ENCODE data around the gene LYPLA2. TPM values are rescaled to one million over a fixed set of nuclear protein-coding genes. Genes with fewer than 3 reads are reported as not detected.

LYPLA2 gene
- total and polyA plus RNA-seq, 2 experiments from 2014 or later: 102 to 204 TPM

DNA sequence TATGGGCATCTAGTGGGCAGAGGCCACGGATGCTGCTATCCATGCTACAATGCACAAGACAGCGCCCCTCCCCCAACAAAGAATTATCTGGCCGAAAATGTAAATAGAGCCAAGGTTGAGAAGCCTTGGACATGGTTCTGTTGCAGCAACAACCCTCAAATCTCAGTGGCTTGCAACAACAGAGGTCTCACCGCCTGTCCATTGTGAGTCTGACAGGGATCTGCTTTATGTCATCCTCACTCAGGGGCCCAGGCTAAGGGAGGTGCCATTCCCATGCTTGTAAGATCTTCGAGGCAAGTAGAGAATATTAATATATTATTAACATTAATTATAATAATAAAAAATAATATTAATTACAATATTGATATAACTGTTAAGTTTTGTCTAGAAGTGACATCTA is 22.2 kb upstream of the LYPLA2 start:
- H3K27ac ChIP-seq (ENCODE audit: low read depth): no peak overlapping the region
- ATAC-seq: no peak
- H3K36me3 Mint-ChIP-seq (ENCODE audit: low read depth): peaks cover 17% of the 10 kb centered on the region; the same call in 2 of the 3 replicates
- H3K4me1 ChIP-seq (ENCODE audit: insufficient read depth): no peaks in the 10 kb centered on the region
- no peak overlapping the region for H3K4me2 ChIP-seq
- H3K27ac Mint-ChIP-seq: no peak overlapping the region
- TF ChIP-seq STAT1 (IDR thresholded peaks at IDR 0.05; ENCODE audit: unreplicated experiment) (no peak), JUNB (IDR thresholded peaks at IDR 0.05; ENCODE audit: unreplicated experiment) (no peak)
- H3K27me3 ChIP-seq (ENCODE audit: insufficient read depth): no peaks in the 10 kb centered on the region
- no peaks in the 10 kb centered on the region for H3K9me2 ChIP-seq (ENCODE audit: insufficient read depth)
- no peak for DNase-seq (ENCODE audit: low spot score)
- no peaks in the 10 kb centered on the region; the same call in 1 of the 2 replicates for H4K20me1 ChIP-seq (replicated peaks; ENCODE audit: insufficient read depth)
- H3K79me2 ChIP-seq (replicated peaks; ENCODE audit: insufficient read depth): peaks cover 3% of the 10 kb centered on the region; the same call in 1 of the 2 replicates
- H2AFZ ChIP-seq: no peak overlapping the region
- H3K4me3 Mint-ChIP-seq: no peak overlapping the region
- H3K36me3 ChIP-seq (ENCODE audit: insufficient read depth): peaks cover 5% of the 10 kb centered on the region
- no peaks in the 10 kb centered on the region for H3K9me3 Mint-ChIP-seq
- H3K27me3 Mint-ChIP-seq (ENCODE audit: insufficient read depth, low read depth, poor library complexity): no peaks in the 10 kb centered on the region
- H3F3A ChIP-seq (replicated peaks; ENCODE audit: low read depth): 0 out of 2 replicates have a peak, but pooled peaks cover 2% of the 10 kb centered on the region
- no peak overlapping the region for H3K4me3 ChIP-seq
- H3K4me1 Mint-ChIP-seq: no peaks in the 10 kb centered on the region

GRCh38 chr1:23772049-23772853 is 18.7 kb upstream of the LYPLA2 start:
- no peak overlapping the region for H3K4me2 ChIP-seq

DNA sequence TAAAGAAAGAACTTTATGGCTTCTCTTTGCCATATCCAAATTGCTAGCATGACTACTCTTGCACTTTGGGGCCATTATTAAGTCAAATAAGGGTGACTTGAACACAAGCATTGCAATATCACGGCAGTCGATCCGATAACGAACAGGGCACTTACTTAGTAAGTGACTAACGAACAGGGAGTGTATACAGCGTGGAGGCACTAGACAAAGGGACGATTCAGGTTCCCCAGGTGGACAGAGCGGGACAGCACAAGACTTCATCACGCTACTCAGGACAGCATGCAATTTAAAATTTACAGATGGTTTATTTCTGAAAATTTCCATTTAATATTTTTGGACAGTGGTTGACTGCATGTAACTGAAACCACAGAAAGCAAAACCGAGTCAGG is 18.1 kb upstream of the LYPLA2 start:
- Mint-ChIP-seq H3K27me3 (ENCODE audit: insufficient read depth, low read depth, poor library complexity) (peaks cover 2% of the 10 kb centered on the region), H3K36me3 (ENCODE audit: low read depth) (peaks cover 7% of the 10 kb centered on the region; the same call in 2 of the 3 replicates), H3K4me1 (0 out of 3 replicates have a peak, but pooled peaks cover 3% of the 10 kb centered on the region), H3K27ac (no peak overlapping the region), H3K4me3 (no peak overlapping the region), H3K9me3 (no peaks in the 10 kb centered on the region)
- no peak for ATAC-seq
- no peak for TF ChIP-seq ETS1 (IDR thresholded peaks at IDR 0.05)
- TF ChIP-seq JUNB (IDR thresholded peaks at IDR 0.05; ENCODE audit: unreplicated experiment): no peak
- TF ChIP-seq NANOG (IDR thresholded peaks at IDR 0.05; ENCODE audit: borderline replicate concordance): no peak
- TF ChIP-seq EZH2phosphoT487 (IDR thresholded peaks at IDR 0.05; ENCODE audit: unreplicated experiment): no peak
- no peak for TF ChIP-seq REST (IDR thresholded peaks at IDR 0.05; ENCODE audit: unreplicated experiment)
- no peak for TF ChIP-seq ZNF331 (CRISPR knock-in tag; IDR thresholded peaks at IDR 0.05; ENCODE audit: low read depth)
- Histone ChIP-seq H3K36me3 (ENCODE audit: insufficient read depth) (peaks cover 3% of the 10 kb centered on the region), H2AFZ (no peak overlapping the region), H3K4me2 (no peak overlapping the region), H3K9me2 (ENCODE audit: insufficient read depth) (no peaks in the 10 kb centered on the region), H3K27ac (ENCODE audit: low read depth) (no peak overlapping the region), H3K4me3 (no peak overlapping the region), H3K79me2 (replicated peaks; ENCODE audit: insufficient read depth) (peaks cover 21% of the 10 kb centered on the region), H3K4me1 (ENCODE audit: insufficient read depth) (peaks cover 9% of the 10 kb centered on the region; the same call in 1 of the 2 replicates), H4K20me1 (replicated peaks; ENCODE audit: insufficient read depth) (no peaks in the 10 kb centered on the region; the same call in none of the 2 replicates), H3F3A (replicated peaks; ENCODE audit: low read depth) (0 out of 2 replicates have a peak, but pooled peaks cover 6% of the 10 kb centered on the region), H3K27me3 (ENCODE audit: insufficient read depth) (no peaks in the 10 kb centered on the region)
- DNase-seq (ENCODE audit: low spot score): no peak

More at GRCh38 chr1:23772049-23772853, 18.7 kb upstream of the LYPLA2 start:
- H3K9me3 Mint-ChIP-seq: no peaks in the 10 kb centered on the region
- H3K36me3 Mint-ChIP-seq (ENCODE audit: low read depth): peaks cover 12% of the 10 kb centered on the region; the same call in 2 of the 3 replicates
- H4K20me1 ChIP-seq (replicated peaks; ENCODE audit: insufficient read depth): no peaks in the 10 kb centered on the region; the same call in none of the 2 replicates
- H3K36me3 ChIP-seq (ENCODE audit: insufficient read depth): peaks cover 5% of the 10 kb centered on the region
- H3K4me1 ChIP-seq (ENCODE audit: insufficient read depth): peaks cover 3% of the 10 kb centered on the region; the same call in 1 of the 2 replicates
- no peak overlapping the region for H3K27ac Mint-ChIP-seq
- no peaks in the 10 kb centered on the region for H3K27me3 ChIP-seq (ENCODE audit: insufficient read depth)
- H3K79me2 ChIP-seq (replicated peaks; ENCODE audit: insufficient read depth): peaks cover 15% of the 10 kb centered on the region
- TF ChIP-seq, protein P1, sequence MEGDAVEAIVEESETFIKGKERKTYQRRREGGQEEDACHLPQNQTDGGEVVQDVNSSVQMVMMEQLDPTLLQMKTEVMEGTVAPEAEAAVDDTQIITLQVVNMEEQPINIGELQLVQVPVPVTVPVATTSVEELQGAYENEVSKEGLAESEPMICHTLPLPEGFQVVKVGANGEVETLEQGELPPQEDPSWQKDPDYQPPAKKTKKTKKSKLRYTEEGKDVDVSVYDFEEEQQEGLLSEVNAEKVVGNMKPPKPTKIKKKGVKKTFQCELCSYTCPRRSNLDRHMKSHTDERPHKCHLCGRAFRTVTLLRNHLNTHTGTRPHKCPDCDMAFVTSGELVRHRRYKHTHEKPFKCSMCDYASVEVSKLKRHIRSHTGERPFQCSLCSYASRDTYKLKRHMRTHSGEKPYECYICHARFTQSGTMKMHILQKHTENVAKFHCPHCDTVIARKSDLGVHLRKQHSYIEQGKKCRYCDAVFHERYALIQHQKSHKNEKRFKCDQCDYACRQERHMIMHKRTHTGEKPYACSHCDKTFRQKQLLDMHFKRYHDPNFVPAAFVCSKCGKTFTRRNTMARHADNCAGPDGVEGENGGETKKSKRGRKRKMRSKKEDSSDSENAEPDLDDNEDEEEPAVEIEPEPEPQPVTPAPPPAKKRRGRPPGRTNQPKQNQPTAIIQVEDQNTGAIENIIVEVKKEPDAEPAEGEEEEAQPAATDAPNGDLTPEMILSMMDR (conservative IDR thresholded peaks at IDR 0.05; ENCODE audit: low read depth in 2 of 2): peak; percentile 82 to 95
- TF ChIP-seq STAT1 (IDR thresholded peaks at IDR 0.05; ENCODE audit: unreplicated experiment): no peak
- H3K4me1 Mint-ChIP-seq: 0 out of 3 replicates have a peak, but pooled peaks cover 3% of the 10 kb centered on the region
- no peaks in the 10 kb centered on the region for H3K9me2 ChIP-seq (ENCODE audit: insufficient read depth)
- H3K27me3 Mint-ChIP-seq (ENCODE audit: insufficient read depth, low read depth, poor library complexity): peaks cover under 1% of the 10 kb centered on the region
- DNase-seq (ENCODE audit: low spot score): peak; percentile 93
- no peak overlapping the region for H3K4me3 Mint-ChIP-seq
- peak; percentile 98 for ATAC-seq
- H2AFZ ChIP-seq: no peak overlapping the region
- 0 out of 2 replicates have a peak, but pooled peaks cover 4% of the 10 kb centered on the region for H3F3A ChIP-seq (replicated peaks; ENCODE audit: low read depth)
- no peak overlapping the region for H3K27ac ChIP-seq (ENCODE audit: low read depth)
- no peak overlapping the region for H3K4me3 ChIP-seq
